H9 (cell line): ENCODE data around the gene PROP1. TPM values are rescaled to one million over a fixed set of nuclear protein-coding genes. Genes with fewer than 3 reads are reported as not detected.

Source experiments
- DNase-seq: peaks from one replicate; pipeline ENCODE4 v3.0.0-alpha.2; 2017
- H2AFZ ChIP-seq: one replicate; pipeline ENCODE4 v1.6.1; 2013; ENCODE audit warnings: mild to moderate bottlenecking, low read length, control low read depth, moderate library complexity
- H2AK5ac ChIP-seq: 2 replicates; pipeline ENCODE4 v1.6.1; 2013; ENCODE audit warnings: low read length, control low read depth, mixed read lengths; ENCODE audit not compliant: insufficient read length
- H2BK120ac ChIP-seq: one replicate; pipeline ENCODE4 v1.6.1; 2013; ENCODE audit warnings: low read depth, mild to moderate bottlenecking, low read length, control low read depth, inconsistent platforms; ENCODE audit not compliant: poor library complexity, severe bottlenecking
- H2BK12ac ChIP-seq: 2 replicates; pipeline ENCODE4 v1.6.1; 2013; ENCODE audit warnings: low read length, control low read depth, mixed read lengths, low read depth; ENCODE audit not compliant: insufficient read length
- H2BK15ac ChIP-seq: 2 replicates; pipeline ENCODE4 v1.6.1; 2013; ENCODE audit warnings: low read depth, low read length, control low read depth
- H2BK20ac ChIP-seq: one replicate; pipeline ENCODE4 v1.6.1; 2013; ENCODE audit warnings: low read depth, mild to moderate bottlenecking, low read length, control low read depth, inconsistent platforms; ENCODE audit not compliant: poor library complexity, severe bottlenecking
- H2BK5ac ChIP-seq: 2 replicates; pipeline ENCODE4 v1.6.1; 2013; ENCODE audit warnings: low read length, control low read depth, mixed read lengths; ENCODE audit not compliant: insufficient read length
- H3K14ac ChIP-seq: 2 replicates; pipeline ENCODE4 v1.6.1; 2013; ENCODE audit warnings: low read length, control low read depth; ENCODE audit not compliant: insufficient read depth
- H3K18ac ChIP-seq: 2 replicates; pipeline ENCODE4 v1.6.1; 2013; ENCODE audit warnings: low read depth, mild to moderate bottlenecking, mixed read lengths, low read length, control low read depth; ENCODE audit not compliant: insufficient read length
- H3K23ac ChIP-seq: 2 replicates; pipeline ENCODE4 v1.6.1; 2013; ENCODE audit warnings: low read length, control low read depth, mixed read lengths, low read depth; ENCODE audit not compliant: insufficient read length
- H3K23me2 ChIP-seq: 2 replicates; pipeline ENCODE4 v1.6.1; 2013; ENCODE audit warnings: low read depth, mild to moderate bottlenecking, mixed read lengths, low read length, control low read depth; ENCODE audit not compliant: insufficient read length, poor library complexity, severe bottlenecking
- H3K27ac ChIP-seq: 2 replicates; pipeline ENCODE4 v1.5.1; 2013; ENCODE audit warnings: low read length, control low read depth, mixed read lengths, low read depth; ENCODE audit not compliant: insufficient read length
- H3K27me3 ChIP-seq: 2 replicates; pipeline ENCODE4 v1.6.1; 2013; ENCODE audit warnings: low read length, control low read depth, inconsistent platforms; ENCODE audit not compliant: insufficient read depth
- H3K4ac ChIP-seq: 2 replicates; pipeline ENCODE4 v1.6.1; 2013; ENCODE audit warnings: low read depth, mild to moderate bottlenecking, control low read depth, inconsistent platforms, low read length, moderate library complexity
- H3K4me1 ChIP-seq: 2 replicates; pipeline ENCODE4 v1.6.1; 2013; ENCODE audit warnings: low read length, control low read depth, inconsistent platforms; ENCODE audit not compliant: insufficient read depth
- H3K4me2 ChIP-seq: 2 replicates; pipeline ENCODE4 v1.6.1; 2013; ENCODE audit warnings: low read length, control low read depth, mixed read lengths; ENCODE audit not compliant: insufficient read length, insufficient read depth
- H3K56ac ChIP-seq: 2 replicates; pipeline ENCODE4 v1.6.1; 2013; ENCODE audit warnings: low read depth, mild to moderate bottlenecking, mixed read lengths, low read length, control low read depth; ENCODE audit not compliant: insufficient read length
- H3K79me1 ChIP-seq: 2 replicates; pipeline ENCODE4 v1.6.1; 2013; ENCODE audit warnings: low read depth, mild to moderate bottlenecking, moderate library complexity, low read length, control low read depth, inconsistent platforms; ENCODE audit not compliant: insufficient read depth, poor library complexity, severe bottlenecking
- H3K79me2 ChIP-seq: 2 replicates; pipeline ENCODE4 v1.6.1; 2013; ENCODE audit warnings: low read length, control low read depth, inconsistent platforms; ENCODE audit not compliant: insufficient read depth
- H3K9ac ChIP-seq: 2 replicates; pipeline ENCODE4 v1.6.1; 2013; ENCODE audit warnings: low read length, control low read depth, mixed read lengths; ENCODE audit not compliant: insufficient read length; ENCODE audit errors: extremely low read depth
- H3K9me3 ChIP-seq: one replicate; pipeline ENCODE4 v1.6.1; 2013; ENCODE audit warnings: low read depth, low read length, inconsistent platforms; ENCODE audit not compliant: control insufficient read depth
- H3T11ph ChIP-seq: one replicate; pipeline ENCODE4 v1.6.1; 2013; ENCODE audit warnings: mild to moderate bottlenecking, low read length, control low read depth, inconsistent platforms
- H4K20me1 ChIP-seq: one replicate; pipeline ENCODE4 v1.6.1; 2013; ENCODE audit not compliant: control insufficient read depth, insufficient read length, insufficient read depth
- H4K5ac ChIP-seq: 2 replicates; pipeline ENCODE4 v1.6.1; 2013; ENCODE audit warnings: low read depth, mild to moderate bottlenecking, mixed read lengths, low read length, control low read depth; ENCODE audit not compliant: insufficient read length
- H4K8ac ChIP-seq: replicated peaks from 2 replicates; pipeline ENCODE4 v1.6.1; 2013; ENCODE audit warnings: low read length, control low read depth, mixed read lengths, low read depth; ENCODE audit not compliant: insufficient read length
- H4K91ac ChIP-seq: 2 replicates; pipeline ENCODE4 v1.6.1; 2013; ENCODE audit warnings: low read depth, mild to moderate bottlenecking, moderate library complexity, mixed read lengths, low read length, control low read depth; ENCODE audit not compliant: insufficient read length
- H3K27ac Mint-ChIP-seq, 3 experiments: 2 replicates in 2 of 3; 3 replicates in 1 of 3; pipeline ENCODE4 v1.8.0; 2020 to 2021; ENCODE audit warnings: mixed read lengths in 3 of 3, mild to moderate bottlenecking in 1 of 3, moderate library complexity in 1 of 3
- H3K27me3 Mint-ChIP-seq: 2 replicates; pipeline ENCODE4 v1.8.0; 2021; ENCODE audit warnings: low read depth, mild to moderate bottlenecking, moderate library complexity, mixed read lengths
- H3K36me3 Mint-ChIP-seq, 3 experiments: 2 replicates in 2 of 3; 3 replicates in 1 of 3; pipeline ENCODE4 v1.8.0; 2020 to 2021; ENCODE audit warnings: low read depth in 3 of 3, mixed read lengths in 3 of 3; ENCODE audit not compliant: insufficient read depth in 1 of 3
- H3K4me1 Mint-ChIP-seq, 2 experiments: 2 replicates each; pipeline ENCODE4 v1.8.0; 2020; ENCODE audit warnings: mixed read lengths in 2 of 2
- H3K4me3 Mint-ChIP-seq, 2 experiments: 2 replicates in 1 of 2; 3 replicates in 1 of 2; pipeline ENCODE4 v1.8.0; 2020 to 2021; ENCODE audit warnings: mild to moderate bottlenecking in 2 of 2, mixed read lengths in 2 of 2, moderate library complexity in 1 of 2
- H3K9me3 Mint-ChIP-seq, 2 experiments: 2 replicates in 1 of 2; 3 replicates in 1 of 2; pipeline ENCODE4 v1.8.0; 2020; ENCODE audit warnings: mild to moderate bottlenecking in 2 of 2, mixed read lengths in 2 of 2, moderate library complexity in 1 of 2
- CTCF ChIP-seq: fragments of 200-600 bp; sonication (generic); conservative IDR thresholded peaks from 3 replicates; pipeline ENCODE4 v1.8.0; 2021; ENCODE audit warnings: antibody characterized with exemption, mild to moderate bottlenecking
- WGBS: extraction: QIAGEN DNeasy Blood & Tissue Kit; methylation state at CpG from one replicate; pipeline ENCODE4 v1.1.7; 2013; ENCODE audit warnings: missing lambda C conversion rate, low lambda C conversion rate, mixed read lengths; ENCODE audit not compliant: insufficient read length; ENCODE audit errors: extremely low coverage; 5-methylcytosine and 5-hydroxymethylcytosine counted together
- total RNA-seq: library from RNA; stranded (reverse); gene quantifications from 2 replicates; pipeline ENCODE4 v1.2.1, GENCODE V29; 2021

The PROP1 gene
- total RNA-seq, 1 experiment from 2014 or later = not detected

- no peaks in the 10 kb centered on the region for H3K79me2 ChIP-seq
Measured at GRCh38 chr5:177963966-177964365, 32.1 kb downstream of the PROP1 start.

More at GRCh38 chr5:177963966-177964365, 32.1 kb downstream of the PROP1 start:
- Histone ChIP-seq H4K8ac (no peak overlapping the region), H3K18ac (no peak overlapping the region), H3K4me1 (peaks cover 3% of the 10 kb centered on the region; the same call in 1 of the 2 replicates), H3K4ac (no peak overlapping the region), H4K91ac (no peak overlapping the region), H3K9ac (no peak overlapping the region), H3K79me1 (no peaks in the 10 kb centered on the region), H4K5ac (no peak overlapping the region), H3K27me3 (no peaks in the 10 kb centered on the region), H2BK5ac (no peak overlapping the region), H3K27ac (no peak overlapping the region), H3K14ac (no peak overlapping the region), H2BK12ac (no peak overlapping the region), H2AFZ (no peak overlapping the region), H4K20me1 (no peaks in the 10 kb centered on the region), H3K56ac (no peak overlapping the region), H3K23ac (no peak overlapping the region), H2BK15ac (no peak overlapping the region), H3K9me3 (no peaks in the 10 kb centered on the region), H3T11ph (no peak overlapping the region), H3K23me2 (no peaks in the 10 kb centered on the region), H2BK120ac (no peak overlapping the region), H3K4me2 (no peak overlapping the region), H2BK20ac (no peak overlapping the region), H2AK5ac (no peak overlapping the region)
- Mint-ChIP-seq H3K9me3 (peaks cover 10 to 16% of the 10 kb centered on the region in 2 experiments; a peak in 4 of 5 replicates), H3K27me3 (peaks cover 4% of the 10 kb centered on the region), H3K36me3 (peaks cover 22 to 46% (median 32%) of the 10 kb centered on the region in 3 experiments), H3K27ac (no peak overlapping the region), H3K4me3 (no peak overlapping the region), H3K4me1 (peaks cover 17 to 19% of the 10 kb centered on the region in 2 experiments)
- TF ChIP-seq CTCF = no peak
- WGBS = no CpG with 5 or more reads among the region's 14 CpGs
- no peak for DNase-seq
